NCI-H1436 (cell line): ENCODE results near the gene CEACAM3.
"Not testable (repeated sequence)": the region's sequence is repeated elsewhere in the genome, so short reads cannot be mapped to it uniquely, and the experiment has no call there.

Source experiments
- DNase-seq: peaks from one replicate; lab custom pipeline; 2025; lab: John Stamatoyannopoulos, UW

CEACAM3 gene

DNA sequence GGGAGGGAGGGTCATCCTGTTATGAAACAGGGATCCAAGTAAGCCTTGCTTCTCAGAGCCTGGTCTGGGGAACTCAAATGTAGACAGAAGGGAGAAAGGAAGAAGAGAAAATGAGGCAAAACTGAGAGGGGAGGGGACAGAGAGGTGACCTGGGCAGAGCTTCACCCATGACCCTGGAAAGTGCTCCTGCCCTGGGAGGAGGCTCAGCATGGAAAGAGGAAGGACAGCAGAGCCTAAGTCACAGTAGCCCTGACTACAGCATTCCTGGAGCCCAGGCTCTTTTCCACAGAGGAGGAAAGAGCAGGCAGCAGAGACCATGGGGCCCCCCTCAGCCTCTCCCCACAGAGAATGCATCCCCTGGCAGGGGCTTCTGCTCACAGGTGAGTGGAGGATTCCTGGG lies at the start of gene CEACAM3:
TSS of gene CEACAM3 (plus strand) at position 226 of the 400 bp plus-strand sequence. CDS start at position 317, 91 bp downstream.
- no peak for DNase-seq

- DNase-seq = peak; percentile 81
Measured at GRCh38 chr19:41746593-41747227, 49.7 kb upstream of the CEACAM3 start.

GRCh38 chr19:41748012-41748411 lies 48.4 kb upstream of the CEACAM3 start:
- DNase-seq = no peak

GRCh38 chr19:41750248-41751134 lies 45.9 kb upstream of the CEACAM3 start:
- DNase-seq = not testable (repeated sequence)

DNA sequence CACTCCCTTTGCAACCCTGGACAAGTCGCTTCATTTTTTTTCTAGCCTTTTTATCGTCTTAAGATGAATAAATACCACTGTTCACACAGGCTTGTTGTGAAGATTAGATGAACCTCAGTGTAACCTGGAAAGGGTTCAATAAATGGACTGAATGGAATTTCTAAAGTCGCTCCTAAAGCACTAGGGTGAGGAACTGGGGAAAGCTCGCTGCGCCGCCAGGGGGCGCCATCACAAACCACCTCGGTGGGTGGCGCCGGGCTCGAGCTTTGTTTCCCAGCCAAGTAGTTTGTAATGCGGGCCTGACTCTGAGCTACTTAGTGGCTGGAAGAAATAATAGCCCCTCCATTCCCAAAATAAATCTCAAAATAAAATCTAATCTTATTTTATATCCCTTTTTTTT lies 43.2 kb upstream of the CEACAM3 start:
- DNase-seq = peak; percentile 55

- peak; percentile 85 for DNase-seq
Measured at GRCh38 chr19:41753936-41754529, 42.4 kb upstream of the CEACAM3 start.

DNA sequence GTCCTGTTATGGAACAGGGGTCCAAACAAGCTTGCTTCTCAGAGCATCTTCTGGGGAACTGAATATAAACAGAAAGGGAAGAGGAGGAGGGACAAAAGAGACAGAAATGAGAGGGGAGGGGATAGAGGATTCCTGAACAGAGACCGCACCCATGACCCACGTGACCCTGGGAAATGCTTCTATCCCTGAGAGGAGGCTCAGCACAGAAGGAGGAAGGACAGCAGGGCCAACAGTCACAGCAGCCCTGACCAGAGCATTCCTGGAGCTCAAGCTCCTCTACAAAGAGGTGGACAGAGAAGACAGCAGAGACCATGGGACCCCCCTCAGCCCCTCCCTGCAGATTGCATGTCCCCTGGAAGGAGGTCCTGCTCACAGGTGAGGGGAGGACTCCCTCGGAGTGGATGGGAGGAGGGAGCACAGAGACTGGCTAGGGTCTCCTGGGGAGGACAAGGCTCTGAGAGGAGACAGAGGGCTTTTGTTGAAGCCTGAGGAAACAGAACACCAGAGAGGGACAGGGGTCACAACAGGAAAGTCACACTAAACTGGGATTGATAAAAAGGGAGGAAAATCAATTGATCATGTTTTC lies 41.0 kb upstream of the CEACAM3 start, which contains the start of gene CEACAM6:
TSS of gene CEACAM6 (plus strand) at position 203 of the 586 bp plus-strand sequence. CDS start at position 312, 109 bp downstream.
- DNase-seq = no peak

DNA sequence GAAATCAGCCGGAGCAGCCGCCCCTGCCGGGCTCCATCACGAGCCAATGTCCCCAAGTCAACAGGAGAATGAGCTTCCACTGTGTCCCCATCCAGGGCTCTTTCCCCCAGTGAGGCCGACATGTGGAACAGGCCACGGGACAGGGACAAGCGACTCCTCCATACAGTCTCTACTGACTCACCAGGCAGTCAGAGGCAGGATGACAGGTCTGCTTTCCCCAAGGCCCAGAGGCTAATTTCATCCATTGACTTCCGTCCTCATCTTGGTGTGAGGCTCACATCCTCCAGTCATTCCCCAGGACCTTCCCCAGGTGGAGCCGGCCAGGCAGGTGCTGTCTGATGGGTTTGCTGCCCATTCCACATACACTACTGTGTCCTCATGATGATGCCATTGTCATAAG lies 37.5 kb upstream of the CEACAM3 start:
- DNase-seq = no peak

DNA sequence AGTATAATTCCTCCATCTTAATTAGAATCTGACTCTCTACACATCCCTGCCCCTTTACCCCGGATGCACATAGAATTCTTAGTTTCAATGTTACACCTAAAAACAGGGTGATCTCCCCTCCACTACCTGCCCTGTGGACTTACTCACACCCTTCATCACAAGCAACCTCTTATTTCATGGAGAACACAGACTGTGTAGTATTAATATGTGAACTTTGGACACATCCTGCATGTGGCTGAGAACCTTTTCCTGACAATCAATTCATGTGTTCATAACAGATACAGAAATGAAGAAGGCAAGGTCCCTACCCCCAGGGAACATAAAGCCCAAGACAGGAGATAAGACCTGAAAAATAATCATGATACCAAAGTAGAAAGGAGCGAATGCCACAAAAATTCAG lies 29.3 kb upstream of the CEACAM3 start:
- DNase-seq = no peak

- not testable (repeated sequence) for DNase-seq
Measured at GRCh38 chr19:41768105-41768504, 28.3 kb upstream of the CEACAM3 start.

- DNase-seq = no peak
Measured at GRCh38 chr19:41769608-41770007, 26.8 kb upstream of the CEACAM3 start.

- no peak for DNase-seq
Measured at GRCh38 chr19:41771410-41771809, 25.0 kb upstream of the CEACAM3 start.

DNA sequence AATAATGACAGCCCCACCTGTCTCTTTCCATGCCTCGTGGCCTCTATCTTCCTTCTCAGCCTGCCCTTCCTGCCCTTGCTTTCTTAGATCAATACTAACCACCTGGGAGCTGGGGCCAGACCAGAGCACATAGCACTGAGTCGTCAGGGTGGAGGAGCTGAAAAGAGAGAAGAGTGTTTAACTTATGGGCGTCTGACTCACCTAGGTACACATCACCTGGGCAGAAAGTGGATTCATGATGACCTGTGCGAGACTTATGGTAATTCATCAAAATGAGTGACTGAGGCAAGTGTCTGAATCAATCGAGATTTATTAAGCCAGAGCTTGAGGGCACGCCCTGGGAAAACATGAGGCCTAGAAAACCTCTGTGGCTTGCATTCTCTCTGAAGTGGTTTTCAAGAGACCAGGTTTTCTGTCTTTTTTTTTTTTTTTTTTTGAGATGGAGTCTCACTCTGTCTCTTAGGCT lies 21.8 kb upstream of the CEACAM3 start:
- DNase-seq = no peak

DNA sequence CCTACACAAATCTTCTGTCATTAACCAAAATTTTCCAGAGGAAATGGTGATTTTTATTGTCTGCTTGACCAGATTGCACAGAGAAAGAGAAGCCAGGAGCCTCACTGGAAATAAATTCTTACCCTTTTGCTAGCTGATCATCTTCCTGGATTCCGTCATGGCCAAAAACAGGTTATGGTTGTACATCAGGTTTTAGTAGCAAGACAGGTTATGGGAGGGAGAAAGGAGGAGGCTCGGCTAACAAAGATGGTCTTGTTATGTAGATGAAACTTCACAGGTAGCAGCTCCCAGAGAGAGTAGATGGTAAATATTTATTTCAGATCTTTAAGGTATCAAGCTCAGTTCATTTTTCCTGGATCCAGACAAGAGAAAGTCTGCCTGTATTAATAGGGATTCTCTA lies 19.7 kb upstream of the CEACAM3 start:
- DNase-seq = no peak

GRCh38 chr19:41783612-41784011 lies 12.8 kb upstream of the CEACAM3 start:
- no peak for DNase-seq

GRCh38 chr19:41784312-41784711 lies 12.1 kb upstream of the CEACAM3 start:
- no peak for DNase-seq

- DNase-seq = no peak
Measured at GRCh38 chr19:41784743-41785142, 11.6 kb upstream of the CEACAM3 start.

DNA sequence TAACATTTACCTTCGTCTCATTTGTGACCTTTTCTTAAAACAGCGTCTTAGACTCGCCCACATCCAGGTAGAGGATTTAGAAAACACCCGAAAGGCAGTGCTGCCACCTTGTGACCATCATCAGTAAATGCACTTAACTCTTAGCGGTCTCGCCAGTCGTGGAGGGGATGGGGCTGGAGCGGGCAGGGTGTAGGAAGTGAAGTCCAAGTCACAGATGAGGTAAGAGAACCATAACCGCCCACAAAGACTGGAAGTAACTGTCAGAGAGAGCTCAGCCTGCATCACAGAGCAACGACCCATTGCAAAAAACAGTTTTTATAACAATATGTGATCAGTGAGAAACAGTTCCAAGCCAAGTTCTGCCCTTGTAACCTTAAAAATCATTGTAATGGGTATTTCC lies 10.7 kb upstream of the CEACAM3 start:
- DNase-seq = peak; percentile 81

- DNase-seq = no peak
Measured at GRCh38 chr19:41787055-41787454, 9.3 kb upstream of the CEACAM3 start.

GRCh38 chr19:41788518-41788917 lies 7.9 kb upstream of the CEACAM3 start:
- DNase-seq = not testable (repeated sequence)

- DNase-seq = peak; percentile 53
Measured at GRCh38 chr19:41789053-41789452, 7.3 kb upstream of the CEACAM3 start.
